ENCODE data around the gene PREX1. TPM values are rescaled to one million over a fixed set of nuclear protein-coding genes. Genes with fewer than 3 reads are reported as not detected.

Gene PREX1
- total RNA-seq, 1 experiment from 2014 or later: not detected

- BruUV-seq (replicated peaks): no TSS peak
- H3K36me3 Mint-ChIP-seq (ENCODE audit: insufficient read depth, unreplicated experiment): no peaks in the 10 kb centered on the region
- H3K27ac Mint-ChIP-seq (ENCODE audit: low read depth, unreplicated experiment): no peak overlapping the region
- peaks cover 19% of the 10 kb centered on the region for H3K4me1 Mint-ChIP-seq (ENCODE audit: insufficient read depth, unreplicated experiment)
- no peak for DNase-seq (ENCODE audit: unreplicated experiment)
- no peak for TF ChIP-seq CTCF (IDR thresholded peaks at IDR 0.05; ENCODE audit: unreplicated experiment)
- H3K27me3 Mint-ChIP-seq (ENCODE audit: insufficient read depth, unreplicated experiment): peaks cover 59% of the 10 kb centered on the region
- intact Hi-C loops (cut with micrococcal nuclease): no loop called here
- H3K4me3 Mint-ChIP-seq (ENCODE audit: unreplicated experiment): no peak overlapping the region
- ChIA-PET POLR2A (interaction anchor here (2.8 kb wide), 1 partner anchor 249 kb away, joined by 18 read pairs; no protein-coding TSS in a partner anchor), CTCF (interaction anchor here (0.6 to 12.5 kb wide), 21 partner anchors 9 to 1888 kb away, joined by 3 to 365 read pairs (median 6); no protein-coding TSS in a partner anchor)
- no peaks in the 10 kb centered on the region for H3K9me3 Mint-ChIP-seq (ENCODE audit: unreplicated experiment)
Measured at GRCh38 chr20:48656137-48656536, 171.7 kb downstream of the PREX1 start.

GRCh38 chr20:48653706-48654051 is 174.1 kb downstream of the PREX1 start:
- H3K27me3 Mint-ChIP-seq (ENCODE audit: insufficient read depth, unreplicated experiment): peaks cover 62% of the 10 kb centered on the region
- no peaks in the 10 kb centered on the region for H3K36me3 Mint-ChIP-seq (ENCODE audit: insufficient read depth, unreplicated experiment)
- no peak overlapping the region for H3K27ac Mint-ChIP-seq (ENCODE audit: low read depth, unreplicated experiment)
- no TSS peak for BruUV-seq (replicated peaks)
- peaks cover 5% of the 10 kb centered on the region for H3K4me1 Mint-ChIP-seq (ENCODE audit: insufficient read depth, unreplicated experiment)
- no peak overlapping the region for H3K4me3 Mint-ChIP-seq (ENCODE audit: unreplicated experiment)
- POLR2A ChIA-PET: no interaction called here
- intact Hi-C loops (cut with micrococcal nuclease): no loop called here
- H3K9me3 Mint-ChIP-seq (ENCODE audit: unreplicated experiment): no peaks in the 10 kb centered on the region
- DNase-seq (ENCODE audit: unreplicated experiment): no peak
- CTCF ChIA-PET: interaction anchor here (1.4 to 12.5 kb wide), 3 partner anchors 18 to 255 kb away, joined by 4 to 365 read pairs (median 6); no protein-coding TSS in a partner anchor
- no peak for TF ChIP-seq CTCF (IDR thresholded peaks at IDR 0.05; ENCODE audit: unreplicated experiment)

GRCh38 chr20:48652961-48653705 is 174.7 kb downstream of the PREX1 start:
- peaks cover 5% of the 10 kb centered on the region for H3K4me1 Mint-ChIP-seq (ENCODE audit: insufficient read depth, unreplicated experiment)
- H3K9me3 Mint-ChIP-seq (ENCODE audit: unreplicated experiment): no peaks in the 10 kb centered on the region
- H3K36me3 Mint-ChIP-seq (ENCODE audit: insufficient read depth, unreplicated experiment): no peaks in the 10 kb centered on the region
- no peak for TF ChIP-seq CTCF (IDR thresholded peaks at IDR 0.05; ENCODE audit: unreplicated experiment)
- ChIA-PET CTCF (interaction anchor here (0.7 to 12.5 kb wide), 4 partner anchors 18 to 255 kb away, joined by 4 to 365 read pairs (median 5); no protein-coding TSS in a partner anchor), POLR2A (no interaction called here)
- H3K27me3 Mint-ChIP-seq (ENCODE audit: insufficient read depth, unreplicated experiment): peaks cover 62% of the 10 kb centered on the region
- intact Hi-C loops (cut with micrococcal nuclease): no loop called here
- H3K4me3 Mint-ChIP-seq (ENCODE audit: unreplicated experiment): no peak overlapping the region
- no TSS peak for BruUV-seq (replicated peaks)
- H3K27ac Mint-ChIP-seq (ENCODE audit: low read depth, unreplicated experiment): no peak overlapping the region
- DNase-seq (ENCODE audit: unreplicated experiment): no peak

- Mint-ChIP-seq H3K9me3 (ENCODE audit: unreplicated experiment) (no peaks in the 10 kb centered on the region), H3K27ac (ENCODE audit: low read depth, unreplicated experiment) (no peak overlapping the region), H3K36me3 (ENCODE audit: insufficient read depth, unreplicated experiment) (no peaks in the 10 kb centered on the region), H3K4me3 (ENCODE audit: unreplicated experiment) (no peak overlapping the region), H3K4me1 (ENCODE audit: insufficient read depth, unreplicated experiment) (no peaks in the 10 kb centered on the region), H3K27me3 (ENCODE audit: insufficient read depth, unreplicated experiment) (peaks cover 55% of the 10 kb centered on the region)
- DNase-seq (ENCODE audit: unreplicated experiment): no peak
- no peak for TF ChIP-seq CTCF (IDR thresholded peaks at IDR 0.05; ENCODE audit: unreplicated experiment)
- BruUV-seq (replicated peaks): no TSS peak
- POLR2A ChIA-PET: interaction anchor here (0.6 kb wide), 1 partner anchor 77 kb away, joined by 3 read pairs; no protein-coding TSS in a partner anchor
- CTCF ChIA-PET: interaction anchor here (0.6 to 12.5 kb wide), 2 partner anchors 96 to 256 kb away, joined by 3 to 365 read pairs; no protein-coding TSS in a partner anchor
- intact Hi-C loops (cut with micrococcal nuclease): no loop called here
Measured at GRCh38 chr20:48651960-48652359, 175.8 kb downstream of the PREX1 start.
